Measurements from ENCODE around the gene HGS. TPM values are rescaled to one million over a fixed set of nuclear protein-coding genes. Genes with fewer than 3 reads are reported as not detected.
"Not testable (repeated sequence)": the region's sequence is repeated elsewhere in the genome, so short reads cannot be mapped to it uniquely, and the experiment has no call there.

The HGS gene
- total RNA-seq, 2 donors from 2014 or later, result 102 to 167 TPM

DNA sequence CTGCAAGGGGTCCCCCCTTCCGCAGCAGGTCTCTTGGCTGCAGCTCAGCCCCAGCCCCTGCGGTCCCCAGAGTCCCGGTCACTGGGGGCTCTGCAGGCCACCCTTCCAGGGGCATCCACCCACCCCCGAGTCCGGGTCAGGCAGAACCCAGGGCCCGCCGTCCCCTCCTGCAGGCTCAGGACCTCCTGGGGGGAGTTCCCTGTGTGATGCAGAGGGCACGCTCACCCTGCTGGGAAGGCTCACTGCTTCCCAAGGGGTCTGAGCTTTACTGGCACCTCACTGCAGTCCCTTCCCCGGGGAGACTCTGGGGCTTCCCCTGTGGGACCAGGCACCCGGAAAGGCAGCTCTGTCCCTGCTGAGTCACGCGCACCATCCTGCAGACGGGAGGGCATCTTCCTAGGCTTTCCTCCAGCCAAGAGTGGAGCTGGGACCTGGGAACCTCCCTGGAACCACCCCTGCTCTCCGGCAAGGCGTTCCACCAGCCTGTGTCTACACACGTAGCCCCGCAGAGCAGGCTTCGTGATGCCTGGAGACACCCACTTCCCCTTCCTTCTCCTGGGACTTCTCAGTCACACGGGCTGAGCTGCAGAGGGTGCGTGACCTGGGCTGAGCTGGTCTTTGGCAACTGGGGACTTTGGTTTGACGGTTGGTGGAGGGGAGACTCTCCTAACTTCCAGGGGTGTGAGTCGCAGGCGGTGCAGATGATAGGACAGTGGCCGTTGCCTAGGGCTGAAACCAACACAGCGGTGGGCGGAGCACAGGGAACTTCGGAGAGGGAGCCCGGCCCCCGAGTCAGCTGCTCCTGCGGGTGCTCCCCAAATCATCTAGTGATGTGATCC is 51.7 kb downstream of the HGS start:
- DNase-seq (ENCODE audit: low spot score), result peak; percentile 49
- WGBS, result 16% methylated on average over 22 of the region's 30 CpGs
- Histone ChIP-seq H3K9me3 (no peaks in the 10 kb centered on the region), H3K36me3 (no peaks in the 10 kb centered on the region), H3K27me3 (replicated peaks; ENCODE audit: insufficient read depth) (no peaks in the 10 kb centered on the region), H3K27ac (peak overlapping the region; percentile 19 to 54), H3K4me1 (replicated peaks) (no peaks in the 10 kb centered on the region), H3K4me3 (no peak overlapping the region)
- intact Hi-C loops (cut with DNase I), result no loop called here
- TF ChIP-seq, protein P1, sequence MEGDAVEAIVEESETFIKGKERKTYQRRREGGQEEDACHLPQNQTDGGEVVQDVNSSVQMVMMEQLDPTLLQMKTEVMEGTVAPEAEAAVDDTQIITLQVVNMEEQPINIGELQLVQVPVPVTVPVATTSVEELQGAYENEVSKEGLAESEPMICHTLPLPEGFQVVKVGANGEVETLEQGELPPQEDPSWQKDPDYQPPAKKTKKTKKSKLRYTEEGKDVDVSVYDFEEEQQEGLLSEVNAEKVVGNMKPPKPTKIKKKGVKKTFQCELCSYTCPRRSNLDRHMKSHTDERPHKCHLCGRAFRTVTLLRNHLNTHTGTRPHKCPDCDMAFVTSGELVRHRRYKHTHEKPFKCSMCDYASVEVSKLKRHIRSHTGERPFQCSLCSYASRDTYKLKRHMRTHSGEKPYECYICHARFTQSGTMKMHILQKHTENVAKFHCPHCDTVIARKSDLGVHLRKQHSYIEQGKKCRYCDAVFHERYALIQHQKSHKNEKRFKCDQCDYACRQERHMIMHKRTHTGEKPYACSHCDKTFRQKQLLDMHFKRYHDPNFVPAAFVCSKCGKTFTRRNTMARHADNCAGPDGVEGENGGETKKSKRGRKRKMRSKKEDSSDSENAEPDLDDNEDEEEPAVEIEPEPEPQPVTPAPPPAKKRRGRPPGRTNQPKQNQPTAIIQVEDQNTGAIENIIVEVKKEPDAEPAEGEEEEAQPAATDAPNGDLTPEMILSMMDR (IDR thresholded peaks at IDR 0.05), result no peak
- peak; percentile 17 for TF ChIP-seq POLR2A (IDR thresholded peaks at IDR 0.05)

- H3K27me3 ChIP-seq (replicated peaks; ENCODE audit: insufficient read depth), result no peaks in the 10 kb centered on the region
- no peak overlapping the region for H3K27ac ChIP-seq
- intact Hi-C loops (cut with DNase I), result no loop called here
- TF ChIP-seq, protein P1 (IDR thresholded peaks at IDR 0.05), result no peak
- no peaks in the 10 kb centered on the region for H3K36me3 ChIP-seq
- WGBS, result 82% methylated on average over 31 of the region's 31 CpGs
- H3K4me1 ChIP-seq (replicated peaks), result no peaks in the 10 kb centered on the region
- no peak overlapping the region for H3K4me3 ChIP-seq
- no peaks in the 10 kb centered on the region for H3K9me3 ChIP-seq
- DNase-seq (ENCODE audit: low spot score), result no peak
Measured at GRCh38 chr17:81737947-81738800, 54.4 kb downstream of the HGS start.

DNA sequence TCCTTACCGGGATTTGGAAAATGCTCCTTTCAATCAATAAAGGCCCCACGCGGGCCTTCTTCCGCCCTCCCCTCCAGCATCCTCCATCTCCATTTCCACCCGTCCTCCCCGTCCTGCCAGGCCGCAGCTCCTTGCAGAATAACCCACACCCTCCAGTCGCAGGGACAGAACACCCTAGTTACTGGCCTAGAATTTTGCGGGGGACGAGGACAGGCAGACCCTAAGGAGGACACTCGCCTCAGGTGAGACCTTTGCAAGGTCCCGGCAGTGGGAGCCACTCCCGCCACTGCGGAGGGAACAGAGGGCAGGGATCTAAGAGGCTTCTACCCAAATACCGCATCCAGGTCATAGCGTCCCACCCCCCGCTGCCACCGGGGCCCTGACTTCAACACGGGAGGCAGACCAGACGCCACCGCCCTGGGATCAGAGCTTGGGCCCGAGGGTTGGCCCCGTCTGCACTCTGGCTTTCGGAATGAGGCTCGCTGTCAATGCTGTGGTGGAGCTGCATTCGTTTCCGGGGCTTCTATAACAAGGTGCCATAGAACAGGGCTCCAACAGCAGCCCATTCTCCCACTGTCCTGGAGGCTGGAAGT is 55.1 kb downstream of the HGS start:
- H3K36me3 ChIP-seq, result no peaks in the 10 kb centered on the region
- TF ChIP-seq, protein P1 (IDR thresholded peaks at IDR 0.05), result no peak
- TF ChIP-seq POLR2AphosphoS5 (IDR thresholded peaks at IDR 0.05) (no peak), POLR2A (IDR thresholded peaks at IDR 0.05) (no peak)
- H3K4me1 ChIP-seq (replicated peaks), result no peaks in the 10 kb centered on the region
- intact Hi-C loops (cut with DNase I), result no loop called here
- DNase-seq (ENCODE audit: low spot score), result no peak
- WGBS, result 83% methylated on average over 27 of the region's 27 CpGs
- no peak overlapping the region for H3K4me3 ChIP-seq
- H3K9me3 ChIP-seq, result no peaks in the 10 kb centered on the region
- H3K27ac ChIP-seq, result no peak overlapping the region
- no peaks in the 10 kb centered on the region for H3K27me3 ChIP-seq (replicated peaks; ENCODE audit: insufficient read depth)

DNA sequence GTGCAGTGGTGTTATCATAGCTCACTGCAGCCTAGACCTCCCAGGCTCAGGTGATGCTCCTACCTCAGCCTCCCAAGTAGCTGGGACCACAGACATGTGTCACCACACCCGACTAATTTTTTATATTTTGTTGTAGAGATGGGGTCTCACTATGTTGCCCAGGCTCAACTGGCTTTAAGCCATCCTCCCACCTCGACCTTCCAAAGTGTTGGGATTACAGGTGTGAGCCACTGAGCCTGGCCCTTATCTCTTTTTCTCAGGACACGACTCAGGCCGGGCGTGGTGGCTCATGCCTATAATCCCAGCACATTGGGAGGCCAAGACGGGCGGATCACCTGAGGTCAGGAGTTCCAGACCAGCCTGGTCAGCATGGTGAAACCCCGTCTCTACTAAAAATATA is 55.8 kb downstream of the HGS start:
- H3K4me3 ChIP-seq; H3K9me3 ChIP-seq; H3K27ac ChIP-seq; H3K36me3 ChIP-seq; H3K27me3 ChIP-seq (replicated peaks; ENCODE audit: insufficient read depth); DNase-seq (ENCODE audit: low spot score); H3K4me1 ChIP-seq (replicated peaks); intact Hi-C loops (cut with DNase I): not testable (repeated sequence)
- 91% methylated on average over 8 of the region's 8 CpGs for WGBS

DNA sequence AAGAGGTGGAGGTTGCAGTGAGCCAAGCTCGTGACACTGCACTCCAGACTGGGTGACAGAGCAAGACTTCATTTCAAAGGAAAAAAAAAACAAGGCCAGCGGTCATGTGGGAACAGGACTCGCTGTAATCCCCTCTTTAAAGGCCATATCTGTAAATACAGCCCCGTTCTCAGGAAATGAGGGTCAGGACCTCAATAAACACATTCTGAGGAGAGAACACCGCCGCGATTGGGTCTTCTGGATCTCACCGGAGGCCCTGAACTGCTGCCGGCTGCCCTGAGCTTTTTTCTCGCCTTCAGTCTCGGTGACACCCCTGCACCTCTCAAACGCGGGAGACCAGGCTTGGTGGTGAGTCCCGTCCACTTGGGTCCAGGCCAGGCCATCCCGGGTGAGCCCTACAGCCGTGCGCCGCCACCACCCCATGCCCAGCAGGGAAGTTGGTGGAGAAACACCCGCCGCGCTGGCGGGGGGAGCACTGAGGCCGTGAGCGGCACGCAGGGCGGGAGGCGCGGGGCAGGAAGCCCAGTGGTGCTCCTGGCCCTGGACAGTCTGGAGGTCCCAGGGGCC is 56.7 kb downstream of the HGS start:
- 35% methylated on average over 28 of the region's 28 CpGs for WGBS
- DNase-seq (ENCODE audit: low spot score), result no peak
- Histone ChIP-seq H3K9me3 (no peaks in the 10 kb centered on the region), H3K27me3 (replicated peaks; ENCODE audit: insufficient read depth) (no peaks in the 10 kb centered on the region), H3K36me3 (no peaks in the 10 kb centered on the region), H3K27ac (no peak overlapping the region), H3K4me1 (replicated peaks) (no peaks in the 10 kb centered on the region), H3K4me3 (no peak overlapping the region)
- intact Hi-C loops (cut with DNase I), result no loop called here
- no peak for TF ChIP-seq POLR2A (IDR thresholded peaks at IDR 0.05)
- TF ChIP-seq, protein P1 (IDR thresholded peaks at IDR 0.05), result no peak
- no peak for TF ChIP-seq POLR2AphosphoS5 (IDR thresholded peaks at IDR 0.05)

All from prostate gland (tissue), 2 donors.